H54 (cell line): ENCODE results near the gene GOLIM4.

Experiments
- DNase-seq: peaks from one replicate; pipeline ENCODE4 v3.0.0; 2011; ENCODE audit warnings: low spot score, mixed read lengths; ENCODE audit not compliant: insufficient read length
- FAIRE-seq: peaks from 3 replicates; lab custom pipeline; 2011; peaks lifted over from hg19 to GRCh38; lab: Jason Lieb, UNC
- POLR2A ChIP-seq: IDR thresholded peaks from 2 replicates; pipeline ENCODE4 v1.6.1; 2011; ENCODE audit warnings: low read depth, mild to moderate bottlenecking, low read length

The GOLIM4 gene

GRCh38 chr3:168054447-168054846 is 41.3 kb downstream of the GOLIM4 start:
- FAIRE-seq (no peak), DNase-seq (no peak)
- TF ChIP-seq POLR2A = no peak

- DNase-seq (no peak), FAIRE-seq (no peak)
- TF ChIP-seq POLR2A = no peak
Observed at GRCh38 chr3:168053115-168053514, 42.6 kb downstream of the GOLIM4 start.

GRCh38 chr3:168052515-168052914 is 43.2 kb downstream of the GOLIM4 start:
- no peak for TF ChIP-seq POLR2A
- FAIRE-seq = no peak

GRCh38 chr3:168051531-168052471 is 43.9 kb downstream of the GOLIM4 start:
- TF ChIP-seq POLR2A = no peak
- FAIRE-seq (no peak), DNase-seq (no peak)

More at GRCh38 chr3:168052515-168052914, 43.2 kb downstream of the GOLIM4 start:
- no peak for DNase-seq

GRCh38 chr3:168051070-168051469 is 44.7 kb downstream of the GOLIM4 start:
- TF ChIP-seq POLR2A = no peak
- DNase-seq (no peak), FAIRE-seq (no peak)

DNA sequence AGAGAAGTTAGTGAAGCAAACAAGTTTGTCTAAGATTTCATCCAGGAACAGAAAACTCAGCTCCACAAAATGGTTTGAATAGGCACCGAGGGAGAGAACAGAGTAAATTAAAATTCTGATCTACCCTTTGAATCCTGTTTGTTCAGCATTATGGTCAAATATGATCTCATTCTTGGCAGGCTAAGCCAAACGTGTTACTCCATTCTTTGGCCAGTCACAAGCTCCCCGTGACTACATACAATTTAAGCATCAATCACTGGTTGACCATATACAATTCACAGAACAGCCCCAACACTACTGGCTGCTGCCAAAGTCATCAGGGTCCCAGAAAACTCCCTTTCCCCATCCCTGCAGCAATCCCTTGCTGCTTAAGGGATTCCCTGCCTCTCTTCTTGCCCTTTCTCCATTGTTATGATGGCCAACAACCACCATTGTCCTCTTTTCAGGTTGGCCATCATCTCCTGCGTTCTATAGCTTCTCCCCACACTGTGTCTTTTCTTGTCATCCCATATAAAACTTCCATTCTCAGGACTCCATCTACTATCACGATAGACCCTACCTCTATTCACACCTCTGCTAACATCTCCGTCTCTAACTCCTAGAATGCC is 46.3 kb downstream of the GOLIM4 start:
- no peak for TF ChIP-seq POLR2A
- FAIRE-seq (no peak), DNase-seq (no peak)

DNA sequence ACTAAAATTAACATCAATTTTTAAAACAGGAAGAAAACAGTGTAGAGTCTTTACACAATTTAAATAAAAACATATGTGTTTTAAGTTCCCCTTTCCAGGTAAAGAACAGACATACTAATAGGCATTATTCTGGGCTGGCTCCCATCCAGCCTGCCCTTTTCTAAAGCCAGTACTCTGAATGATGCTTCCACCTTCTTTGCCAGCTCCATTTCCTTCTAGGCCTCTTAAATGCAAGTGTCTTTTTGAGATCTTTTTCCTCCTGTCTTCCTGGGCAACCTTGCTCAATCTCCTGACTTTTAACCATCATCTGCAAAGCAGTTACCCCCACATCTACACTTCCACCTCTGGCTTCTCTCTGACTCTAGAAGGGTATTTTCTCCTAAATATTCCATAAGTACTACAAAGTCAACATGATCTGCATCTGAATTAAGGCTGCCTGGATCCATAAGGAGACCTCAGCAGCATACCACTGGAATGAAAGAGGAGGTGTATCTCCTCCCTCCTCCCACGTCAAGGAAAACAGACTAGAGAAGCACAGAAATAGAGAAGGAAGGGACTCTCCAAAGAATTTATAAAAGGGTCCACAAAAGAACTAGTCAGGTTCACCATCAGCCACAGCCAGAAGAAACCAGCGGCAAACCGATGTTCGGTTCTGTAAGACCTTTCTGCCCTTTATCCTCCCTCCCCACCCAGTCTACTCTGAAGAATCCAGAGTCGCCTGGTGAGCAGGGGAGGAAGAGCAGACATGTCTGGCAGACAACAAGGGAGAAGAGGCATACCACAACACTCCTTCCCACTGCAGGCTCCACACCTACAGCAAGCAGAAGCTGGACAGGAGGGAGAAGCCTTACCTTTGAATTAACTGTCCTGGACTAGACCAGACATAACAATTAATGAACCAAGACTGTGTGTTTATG is 47.1 kb downstream of the GOLIM4 start:
- FAIRE-seq (no peak), DNase-seq (no peak)
- no peak for TF ChIP-seq POLR2A

GRCh38 chr3:168047936-168048335 is 47.8 kb downstream of the GOLIM4 start:
- no peak for FAIRE-seq
- no peak for DNase-seq
- TF ChIP-seq POLR2A = no peak

- FAIRE-seq = peak; percentile 99
- TF ChIP-seq POLR2A = no peak
- DNase-seq = peak; percentile 6
Observed at GRCh38 chr3:168047190-168047795, 48.4 kb downstream of the GOLIM4 start.

DNA sequence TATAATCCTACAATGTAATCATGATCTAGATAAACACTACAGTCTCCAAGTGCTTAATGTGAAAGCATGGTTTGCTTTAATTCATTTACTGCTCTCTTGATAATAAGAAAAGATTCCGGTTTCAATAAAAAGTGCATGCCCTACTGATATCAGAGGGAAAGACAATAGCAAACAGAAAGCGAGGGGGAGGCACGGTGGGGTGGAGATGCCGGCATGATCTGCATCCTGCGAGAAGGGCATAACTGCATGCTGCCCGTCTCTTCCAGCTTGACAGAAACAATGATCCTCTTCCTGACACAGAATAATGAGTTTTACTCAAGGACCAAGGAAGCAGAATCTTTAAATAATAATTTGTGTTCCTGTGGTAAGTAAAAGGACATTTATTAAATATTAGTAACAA is 51.7 kb downstream of the GOLIM4 start:
- FAIRE-seq (no peak), DNase-seq (no peak)
- no peak for TF ChIP-seq POLR2A

DNA sequence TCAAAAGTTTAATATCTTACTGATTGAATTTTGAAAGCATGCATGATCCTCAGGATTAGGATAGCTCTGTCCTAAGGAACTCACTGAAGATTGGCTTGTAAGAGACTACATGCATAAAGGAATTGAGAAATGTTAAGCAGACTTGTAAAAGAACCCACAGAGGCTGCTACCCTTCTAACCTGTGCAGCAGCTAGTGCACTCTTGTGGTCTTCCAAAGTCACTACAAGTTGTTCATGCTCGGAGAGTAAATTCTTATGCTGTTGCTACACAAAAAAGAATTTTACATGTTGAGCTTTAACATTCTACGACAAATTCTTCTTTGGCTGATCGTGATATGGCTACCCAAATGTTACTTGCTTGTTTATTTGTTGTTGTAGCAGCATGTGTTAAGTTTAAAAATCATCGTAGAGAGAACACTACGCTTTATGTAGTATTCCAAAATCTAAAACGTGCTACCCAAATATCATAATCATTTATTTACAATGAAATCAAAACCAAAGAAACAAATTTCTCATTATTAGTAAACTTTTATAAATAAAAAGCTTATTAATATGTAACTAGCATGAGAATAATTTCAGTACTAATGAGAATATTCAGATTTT is 55.0 kb downstream of the GOLIM4 start:
- no peak for TF ChIP-seq POLR2A
- peak; percentile 89 for FAIRE-seq
- peak; percentile 5 for DNase-seq

GRCh38 chr3:168037020-168037419 is 58.7 kb downstream of the GOLIM4 start:
- FAIRE-seq (no peak), DNase-seq (no peak)
- no peak for TF ChIP-seq POLR2A

GRCh38 chr3:168036619-168037018 is 59.1 kb downstream of the GOLIM4 start:
- no peak for TF ChIP-seq POLR2A
- FAIRE-seq = no peak
- no peak for DNase-seq
